Neutrophil (primary cell): ENCODE results near the gene ASTN2.

Experiments used
- H3K27ac ChIP-seq: fragments of 200-600 bp; sonication (generic); 2 replicates; pipeline ENCODE4 v1.5.1; 2016; ENCODE audit warnings: mild to moderate bottlenecking, moderate library complexity
- H3K27me3 ChIP-seq: fragments of 200-600 bp; sonication (generic); 2 replicates; pipeline ENCODE4 v1.6.0; 2016; ENCODE audit warnings: mild to moderate bottlenecking
- H3K36me3 ChIP-seq: fragments of 200-600 bp; sonication (generic); 2 replicates; pipeline ENCODE4 v1.5.1; 2017
- H3K4me1 ChIP-seq, 2 experiments: fragments of 200-600 bp in 1 of 2; sonication (generic) in 1 of 2; 1 replicate in 1 of 2; 2 replicates in 1 of 2; pipeline versions ENCODE4 v1.5.1 to v1.6.1; 2013 to 2016; ENCODE audit warnings: low read depth in 1 of 2, low read length in 1 of 2, mild to moderate bottlenecking in 1 of 2, moderate library complexity in 1 of 2; ENCODE audit not compliant: control insufficient read depth in 1 of 2, insufficient read depth in 1 of 2
- H3K4me3 ChIP-seq, 2 experiments: fragments of 200-600 bp in 1 of 2; sonication (generic) in 1 of 2; 1 replicate in 1 of 2; 2 replicates in 1 of 2; pipeline ENCODE4 v1.5.1; 2013 to 2016; ENCODE audit warnings: low read depth in 1 of 2, low read length in 1 of 2, mild to moderate bottlenecking in 1 of 2, moderate library complexity in 1 of 2
- H3K9me3 ChIP-seq: fragments of 200-600 bp; sonication (generic); 2 replicates; pipeline ENCODE4 v1.5.1; 2016
- CTCF ChIP-seq: fragments of 200-600 bp; sonication (generic); IDR thresholded peaks from 2 replicates; pipeline ENCODE4 v1.5.1; 2016; ENCODE audit warnings: antibody characterized with exemption

The ASTN2 gene

GRCh38 chr9:117035546-117035945, 379.3 kb downstream of the ASTN2 start:
- TF ChIP-seq CTCF = no peak
- no peaks in the 10 kb centered on the region for H3K36me3 ChIP-seq
- no peaks in the 10 kb centered on the region for H3K9me3 ChIP-seq
- H3K27me3 ChIP-seq = no peaks in the 10 kb centered on the region
- no peak overlapping the region for H3K4me3 ChIP-seq
- H3K27ac ChIP-seq = no peak overlapping the region
- H3K4me1 ChIP-seq = no peaks in the 10 kb centered on the region

- H3K4me3 ChIP-seq = no peak overlapping the region
- no peak overlapping the region for H3K27ac ChIP-seq
- no peak for TF ChIP-seq CTCF
- no peaks in the 10 kb centered on the region for H3K36me3 ChIP-seq
- H3K27me3 ChIP-seq = no peaks in the 10 kb centered on the region
- no peaks in the 10 kb centered on the region for H3K4me1 ChIP-seq
- no peaks in the 10 kb centered on the region for H3K9me3 ChIP-seq
These were observed 380.0 kb downstream of the ASTN2 start for GRCh38 chr9:117034866-117035265.

- no peak for TF ChIP-seq CTCF
- Histone ChIP-seq H3K27me3 (no peaks in the 10 kb centered on the region), H3K27ac (no peak overlapping the region), H3K4me1 (no peaks in the 10 kb centered on the region), H3K36me3 (no peaks in the 10 kb centered on the region), H3K4me3 (no peak overlapping the region), H3K9me3 (no peaks in the 10 kb centered on the region)
These were observed 384.5 kb downstream of the ASTN2 start for GRCh38 chr9:117030254-117030768.

GRCh38 chr9:117029341-117029740, 385.5 kb downstream of the ASTN2 start:
- H3K36me3 ChIP-seq = no peaks in the 10 kb centered on the region
- no peak overlapping the region for H3K4me3 ChIP-seq
- H3K27me3 ChIP-seq = no peaks in the 10 kb centered on the region
- no peak for TF ChIP-seq CTCF
- no peak overlapping the region for H3K27ac ChIP-seq
- no peaks in the 10 kb centered on the region for H3K4me1 ChIP-seq
- H3K9me3 ChIP-seq = no peaks in the 10 kb centered on the region

- Histone ChIP-seq H3K4me3 (no peak overlapping the region), H3K9me3 (no peaks in the 10 kb centered on the region), H3K36me3 (no peaks in the 10 kb centered on the region), H3K27me3 (no peaks in the 10 kb centered on the region), H3K27ac (no peak overlapping the region), H3K4me1 (no peaks in the 10 kb centered on the region)
- TF ChIP-seq CTCF = no peak
These were observed 386.6 kb downstream of the ASTN2 start for GRCh38 chr9:117028103-117028858.
